Measurements from ENCODE around the gene CACNB2.

CACNB2 gene

DNA sequence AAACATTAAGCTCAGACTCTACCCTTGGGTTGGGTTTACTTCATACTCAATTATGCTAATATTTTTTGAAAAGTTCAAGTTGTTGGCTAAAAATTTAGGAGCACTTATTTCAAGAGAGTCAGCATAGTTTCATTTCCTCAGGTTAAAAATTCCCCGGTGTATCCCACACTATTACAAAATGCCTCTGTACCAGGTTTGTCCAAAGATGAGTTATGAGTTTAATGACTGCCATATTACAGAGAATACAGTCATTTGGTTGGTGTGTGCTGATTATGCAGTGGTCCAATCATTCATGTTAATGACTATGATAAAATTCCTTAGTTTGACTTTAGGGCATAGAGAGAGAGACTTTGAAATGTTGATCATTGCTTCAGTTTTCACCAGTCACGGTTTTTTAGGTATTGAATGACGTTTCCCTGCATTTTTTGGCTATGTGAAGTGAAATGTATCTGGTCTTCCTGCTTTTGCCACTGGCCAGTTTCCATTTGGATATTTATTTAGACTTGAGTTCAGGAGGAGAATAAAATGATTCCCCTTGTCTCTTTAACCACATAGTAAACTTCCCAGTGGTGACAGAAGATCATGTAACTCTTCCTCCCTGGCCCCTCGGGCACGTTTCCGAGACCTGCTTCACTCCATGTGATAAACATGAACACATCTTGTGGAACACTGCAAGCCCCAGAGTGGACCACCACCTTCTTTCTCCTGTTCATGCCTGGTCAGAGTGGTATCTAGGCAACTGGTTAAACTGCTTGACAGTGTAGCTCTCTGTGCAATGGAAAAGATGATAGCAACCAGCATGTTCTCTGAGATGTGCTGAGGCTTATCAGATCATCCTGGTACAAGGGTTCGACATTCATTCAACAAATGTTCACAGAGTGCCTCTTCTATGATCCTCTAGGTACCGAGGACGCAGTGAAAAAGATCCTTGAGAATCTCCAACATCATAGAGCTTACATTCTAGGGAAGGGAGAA lies 153.6 kb downstream of the CACNB2 start:
- H3K27ac ChIP-seq (ENCODE audit: low read depth, low read length): no peak overlapping the region
- H3K4me3 ChIP-seq (ENCODE audit: low read depth, low read length): no peak overlapping the region
- no peaks in the 10 kb centered on the region for H3K27me3 ChIP-seq (ENCODE audit: control insufficient read depth, insufficient read depth, low read length)
- no peak overlapping the region for H3K9ac ChIP-seq (ENCODE audit: low read depth, low read length)
- H3K36me3 ChIP-seq (ENCODE audit: control insufficient read depth, insufficient read depth, low read length): no peaks in the 10 kb centered on the region
- 0 out of 2 replicates have a peak, but pooled peaks cover 6% of the 10 kb centered on the region for H3K4me1 ChIP-seq (ENCODE audit: control insufficient read depth, insufficient read depth, low read length)
- no peaks in the 10 kb centered on the region for H3K9me3 ChIP-seq (ENCODE audit: control insufficient read depth, insufficient read depth, low read length)

DNA sequence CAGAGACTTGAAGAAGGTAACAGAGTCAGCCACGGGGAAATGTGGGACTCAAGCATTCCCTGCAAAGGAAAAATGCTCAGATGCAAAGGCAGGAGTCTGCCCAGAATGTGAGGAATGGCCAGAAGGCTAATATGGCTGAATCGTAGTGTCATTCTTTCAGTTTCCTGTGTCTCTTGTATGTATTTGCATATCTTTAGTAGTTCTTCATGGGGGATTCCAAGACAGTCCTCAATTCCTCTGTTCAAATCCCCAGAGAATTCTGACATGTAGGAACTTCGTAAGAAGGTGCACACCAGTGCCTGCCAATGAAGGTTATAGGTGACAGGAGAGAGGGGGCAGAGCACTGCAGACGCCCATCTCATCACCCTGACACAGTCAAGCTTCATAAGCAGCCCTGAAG lies 154.4 kb downstream of the CACNB2 start:
- Histone ChIP-seq H3K9me3 (ENCODE audit: control insufficient read depth, insufficient read depth, low read length) (no peaks in the 10 kb centered on the region), H3K36me3 (ENCODE audit: control insufficient read depth, insufficient read depth, low read length) (no peaks in the 10 kb centered on the region), H3K27ac (ENCODE audit: low read depth, low read length) (no peak overlapping the region), H3K4me3 (ENCODE audit: low read depth, low read length) (no peak overlapping the region), H3K4me1 (ENCODE audit: control insufficient read depth, insufficient read depth, low read length) (0 out of 2 replicates have a peak, but pooled peaks cover 6% of the 10 kb centered on the region), H3K9ac (ENCODE audit: low read depth, low read length) (no peak overlapping the region), H3K27me3 (ENCODE audit: control insufficient read depth, insufficient read depth, low read length) (no peaks in the 10 kb centered on the region)

DNA sequence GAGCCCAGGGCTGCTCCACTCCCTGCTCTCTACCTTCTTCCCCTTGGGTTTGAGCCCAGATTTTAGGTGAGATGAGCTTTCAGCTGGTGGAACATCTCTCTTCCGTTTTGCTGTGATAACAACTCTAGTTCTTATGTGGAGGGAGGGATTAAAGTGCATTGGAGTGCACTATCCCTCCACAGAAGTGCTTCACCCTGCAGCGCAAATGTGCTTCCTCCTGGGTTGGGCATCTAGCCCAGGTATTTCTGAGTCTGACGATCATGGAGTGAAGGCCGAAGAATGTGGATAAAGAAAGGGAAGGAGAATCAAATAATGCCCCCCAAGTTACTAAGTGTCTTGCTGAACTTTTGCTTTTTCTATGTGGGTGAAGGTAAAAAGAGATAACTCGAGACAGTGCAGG lies 157.4 kb downstream of the CACNB2 start:
- 0 out of 2 replicates have a peak, but pooled peaks cover 6% of the 10 kb centered on the region for H3K4me1 ChIP-seq (ENCODE audit: control insufficient read depth, insufficient read depth, low read length)
- no peak overlapping the region for H3K9ac ChIP-seq (ENCODE audit: low read depth, low read length)
- no peaks in the 10 kb centered on the region for H3K27me3 ChIP-seq (ENCODE audit: control insufficient read depth, insufficient read depth, low read length)
- H3K4me3 ChIP-seq (ENCODE audit: low read depth, low read length): no peak overlapping the region
- no peak overlapping the region for H3K27ac ChIP-seq (ENCODE audit: low read depth, low read length)
- no peaks in the 10 kb centered on the region for H3K9me3 ChIP-seq (ENCODE audit: control insufficient read depth, insufficient read depth, low read length)
- no peaks in the 10 kb centered on the region for H3K36me3 ChIP-seq (ENCODE audit: control insufficient read depth, insufficient read depth, low read length)

DNA sequence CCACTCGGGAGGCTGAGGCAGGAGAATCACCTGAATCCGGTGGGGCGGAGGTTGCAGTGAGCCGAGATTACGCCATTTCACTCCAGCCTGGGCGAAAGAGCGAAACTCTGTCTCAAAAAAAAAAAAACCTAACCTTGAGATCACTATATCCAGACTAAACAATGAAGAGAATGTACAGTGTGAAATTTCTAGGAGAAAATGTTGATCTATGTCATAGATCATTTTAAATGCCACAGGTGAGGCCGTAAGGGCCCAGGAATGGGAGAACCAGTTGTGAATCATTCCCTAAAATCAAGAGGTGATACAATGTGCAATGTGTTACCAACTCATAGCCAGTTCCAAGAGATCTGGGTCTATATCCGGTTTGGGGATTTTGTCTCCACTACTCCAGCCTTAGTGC lies 158.0 kb downstream of the CACNB2 start:
- 0 out of 2 replicates have a peak, but pooled peaks cover 6% of the 10 kb centered on the region for H3K4me1 ChIP-seq (ENCODE audit: control insufficient read depth, insufficient read depth, low read length)
- H3K4me3 ChIP-seq (ENCODE audit: low read depth, low read length): no peak overlapping the region
- H3K9me3 ChIP-seq (ENCODE audit: control insufficient read depth, insufficient read depth, low read length): no peaks in the 10 kb centered on the region
- no peak overlapping the region for H3K9ac ChIP-seq (ENCODE audit: low read depth, low read length)
- no peaks in the 10 kb centered on the region for H3K27me3 ChIP-seq (ENCODE audit: control insufficient read depth, insufficient read depth, low read length)
- no peak overlapping the region for H3K27ac ChIP-seq (ENCODE audit: low read depth, low read length)
- no peaks in the 10 kb centered on the region for H3K36me3 ChIP-seq (ENCODE audit: control insufficient read depth, insufficient read depth, low read length)

DNA sequence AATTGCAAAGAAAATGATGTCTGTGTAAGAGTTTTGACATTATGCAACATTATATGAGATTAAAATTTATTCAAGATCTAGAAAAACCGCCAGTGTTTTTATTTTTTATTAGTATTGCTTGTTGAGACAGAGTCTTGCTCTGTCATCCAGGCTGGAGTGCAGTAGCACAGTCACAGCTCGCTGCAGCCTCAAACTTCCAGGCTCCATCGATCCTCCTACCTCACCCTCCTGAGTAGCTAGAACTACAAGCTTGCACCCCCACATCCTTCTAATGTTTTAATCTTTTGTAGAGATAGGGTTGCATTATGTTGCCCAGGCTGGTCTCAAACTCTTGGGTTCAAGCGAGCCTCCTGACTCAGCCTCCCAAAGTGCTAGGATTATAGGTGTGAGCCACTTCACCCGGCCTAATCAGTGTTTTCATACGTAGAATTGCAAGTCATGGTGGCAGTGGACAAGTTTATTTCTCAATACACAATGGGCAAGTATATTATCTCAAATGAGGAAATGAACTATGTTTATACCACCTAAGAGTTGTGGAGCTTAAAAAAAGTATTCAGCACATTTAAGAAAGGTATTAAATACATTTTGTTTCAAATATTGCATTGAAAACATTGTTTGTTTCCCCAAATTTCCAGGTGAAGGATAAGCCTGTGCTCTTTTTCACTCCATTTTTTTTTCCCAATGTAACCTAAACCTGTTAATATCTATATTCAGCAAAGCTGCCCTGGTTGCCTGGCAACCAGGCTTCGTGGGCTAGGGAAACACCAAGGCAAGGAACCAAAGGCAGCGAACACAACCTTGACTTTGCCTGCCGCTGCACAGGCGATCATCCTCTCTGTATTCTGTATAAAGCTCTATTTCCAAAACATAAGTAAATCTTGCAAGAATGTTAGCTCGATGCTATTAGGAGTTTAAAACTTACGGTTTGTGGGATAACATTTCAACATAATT lies 163.9 kb downstream of the CACNB2 start:
- H3K27me3 ChIP-seq (ENCODE audit: control insufficient read depth, insufficient read depth, low read length): no peaks in the 10 kb centered on the region
- no peak overlapping the region for H3K27ac ChIP-seq (ENCODE audit: low read depth, low read length)
- no peaks in the 10 kb centered on the region for H3K4me1 ChIP-seq (ENCODE audit: control insufficient read depth, insufficient read depth, low read length)
- no peak overlapping the region for H3K9ac ChIP-seq (ENCODE audit: low read depth, low read length)
- H3K36me3 ChIP-seq (ENCODE audit: control insufficient read depth, insufficient read depth, low read length): no peaks in the 10 kb centered on the region
- H3K9me3 ChIP-seq (ENCODE audit: control insufficient read depth, insufficient read depth, low read length): no peaks in the 10 kb centered on the region
- no peak overlapping the region for H3K4me3 ChIP-seq (ENCODE audit: low read depth, low read length)

DNA sequence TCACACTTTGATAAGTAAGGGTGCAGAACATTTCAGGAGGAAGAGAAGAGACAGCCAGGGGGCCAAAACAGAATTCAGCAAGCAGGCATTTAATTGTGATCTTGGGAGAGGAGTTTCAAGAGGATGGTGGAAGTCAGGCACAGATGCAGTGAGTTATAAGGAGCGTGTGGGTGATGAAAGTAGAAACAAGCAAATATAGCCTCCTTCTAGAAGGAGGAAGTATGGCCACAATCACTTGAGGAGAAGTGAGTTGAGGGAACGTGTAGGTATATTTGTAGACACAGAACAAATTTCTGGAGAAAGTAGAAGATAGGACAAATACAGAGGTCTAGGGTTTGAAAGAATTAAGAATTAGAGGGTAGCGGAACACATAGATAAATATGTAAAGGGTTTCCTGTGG lies 165.8 kb downstream of the CACNB2 start:
- no peak overlapping the region for H3K27ac ChIP-seq (ENCODE audit: low read depth, low read length)
- H3K36me3 ChIP-seq (ENCODE audit: control insufficient read depth, insufficient read depth, low read length): no peaks in the 10 kb centered on the region
- H3K9ac ChIP-seq (ENCODE audit: low read depth, low read length): no peak overlapping the region
- H3K4me3 ChIP-seq (ENCODE audit: low read depth, low read length): no peak overlapping the region
- H3K4me1 ChIP-seq (ENCODE audit: control insufficient read depth, insufficient read depth, low read length): no peaks in the 10 kb centered on the region
- H3K27me3 ChIP-seq (ENCODE audit: control insufficient read depth, insufficient read depth, low read length): no peaks in the 10 kb centered on the region
- no peaks in the 10 kb centered on the region for H3K9me3 ChIP-seq (ENCODE audit: control insufficient read depth, insufficient read depth, low read length)

DNA sequence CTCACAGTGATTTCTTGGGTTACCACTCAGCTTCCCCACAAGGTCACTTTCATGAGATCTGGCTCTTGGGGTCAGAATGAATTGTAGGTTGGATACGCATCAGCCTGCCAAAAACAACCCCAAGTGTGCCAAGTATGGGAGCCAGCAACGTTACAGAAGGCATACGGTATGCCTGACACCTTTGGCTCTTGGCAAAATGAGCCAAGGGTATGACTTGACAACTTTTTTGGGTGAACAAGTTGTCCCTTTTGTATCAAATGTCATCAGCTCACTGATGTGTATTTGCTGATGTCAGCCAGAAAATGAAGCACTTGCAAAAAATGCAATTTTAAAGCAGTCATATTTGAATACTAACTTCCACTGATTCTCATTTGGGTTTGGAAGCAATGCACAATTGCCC lies 168.4 kb downstream of the CACNB2 start:
- no peak overlapping the region for H3K4me3 ChIP-seq (ENCODE audit: low read depth, low read length)
- no peak overlapping the region for H3K9ac ChIP-seq (ENCODE audit: low read depth, low read length)
- no peaks in the 10 kb centered on the region for H3K36me3 ChIP-seq (ENCODE audit: control insufficient read depth, insufficient read depth, low read length)
- no peaks in the 10 kb centered on the region for H3K27me3 ChIP-seq (ENCODE audit: control insufficient read depth, insufficient read depth, low read length)
- H3K9me3 ChIP-seq (ENCODE audit: control insufficient read depth, insufficient read depth, low read length): no peaks in the 10 kb centered on the region
- H3K27ac ChIP-seq (ENCODE audit: low read depth, low read length): no peak overlapping the region
- H3K4me1 ChIP-seq (ENCODE audit: control insufficient read depth, insufficient read depth, low read length): no peaks in the 10 kb centered on the region

DNA sequence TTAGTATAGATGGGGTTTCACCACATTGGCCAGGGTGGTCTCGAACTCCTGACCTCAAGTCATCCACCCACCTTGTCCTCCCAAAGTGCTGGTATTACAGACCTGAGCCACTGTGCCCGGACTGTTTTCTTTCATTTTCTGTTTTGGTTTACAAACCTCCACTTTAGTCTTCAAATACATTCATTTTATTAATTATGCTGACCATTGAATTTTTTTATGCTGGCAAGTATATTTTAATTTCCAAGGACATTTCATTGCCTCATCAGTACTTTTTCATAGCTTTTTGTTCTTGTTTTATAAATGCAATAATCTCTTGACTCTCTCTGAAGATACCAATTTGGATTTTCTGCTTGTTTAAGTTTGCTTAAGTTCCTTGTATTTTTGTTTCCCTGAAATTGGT lies 170.5 kb downstream of the CACNB2 start:
- Histone ChIP-seq H3K36me3 (ENCODE audit: control insufficient read depth, insufficient read depth, low read length) (no peaks in the 10 kb centered on the region), H3K4me1 (ENCODE audit: control insufficient read depth, insufficient read depth, low read length) (no peaks in the 10 kb centered on the region), H3K9me3 (ENCODE audit: control insufficient read depth, insufficient read depth, low read length) (no peaks in the 10 kb centered on the region), H3K27ac (ENCODE audit: low read depth, low read length) (no peak overlapping the region), H3K27me3 (ENCODE audit: control insufficient read depth, insufficient read depth, low read length) (no peaks in the 10 kb centered on the region), H3K4me3 (ENCODE audit: low read depth, low read length) (no peak overlapping the region), H3K9ac (ENCODE audit: low read depth, low read length) (no peak overlapping the region)

DNA sequence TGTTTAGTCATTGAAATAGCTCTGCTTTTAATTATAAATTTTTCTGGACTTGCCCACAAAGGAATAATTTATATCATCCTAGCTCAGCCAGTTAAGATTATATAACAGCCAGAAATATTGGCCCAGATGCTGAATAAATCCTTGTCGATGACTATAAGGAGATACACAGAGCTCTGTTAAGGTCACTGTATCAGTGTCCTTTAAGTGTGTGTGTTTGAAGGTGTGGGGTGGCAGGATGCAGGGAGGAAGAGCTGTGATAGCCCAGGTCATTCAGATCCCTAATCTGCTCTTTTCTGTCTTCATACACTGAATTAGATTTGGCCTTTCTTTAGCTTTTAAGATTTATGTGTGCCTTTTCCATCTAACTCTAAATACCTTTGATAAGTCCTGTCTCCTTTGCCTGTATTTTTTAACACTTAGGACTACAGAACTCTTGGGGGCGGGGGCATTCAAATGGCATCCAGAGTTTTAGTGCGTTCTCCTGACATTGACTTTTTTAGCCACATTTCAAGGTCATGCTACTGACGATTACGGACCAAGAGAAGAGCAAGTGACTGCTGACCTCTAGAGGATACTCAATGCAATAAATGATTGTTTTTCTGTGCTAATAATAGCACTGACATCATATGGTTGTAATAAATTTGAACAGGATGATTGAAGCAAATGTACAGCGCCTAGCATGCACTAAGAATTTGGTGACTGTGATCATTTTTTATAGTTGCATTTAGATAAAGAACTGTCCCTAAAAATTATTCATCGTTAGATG lies 172.3 kb downstream of the CACNB2 start:
- Histone ChIP-seq H3K4me1 (ENCODE audit: control insufficient read depth, insufficient read depth, low read length) (no peaks in the 10 kb centered on the region), H3K27me3 (ENCODE audit: control insufficient read depth, insufficient read depth, low read length) (no peaks in the 10 kb centered on the region), H3K9ac (ENCODE audit: low read depth, low read length) (no peak overlapping the region), H3K9me3 (ENCODE audit: control insufficient read depth, insufficient read depth, low read length) (no peaks in the 10 kb centered on the region), H3K4me3 (ENCODE audit: low read depth, low read length) (no peak overlapping the region), H3K36me3 (ENCODE audit: control insufficient read depth, insufficient read depth, low read length) (no peaks in the 10 kb centered on the region), H3K27ac (ENCODE audit: low read depth, low read length) (no peak overlapping the region)

DNA sequence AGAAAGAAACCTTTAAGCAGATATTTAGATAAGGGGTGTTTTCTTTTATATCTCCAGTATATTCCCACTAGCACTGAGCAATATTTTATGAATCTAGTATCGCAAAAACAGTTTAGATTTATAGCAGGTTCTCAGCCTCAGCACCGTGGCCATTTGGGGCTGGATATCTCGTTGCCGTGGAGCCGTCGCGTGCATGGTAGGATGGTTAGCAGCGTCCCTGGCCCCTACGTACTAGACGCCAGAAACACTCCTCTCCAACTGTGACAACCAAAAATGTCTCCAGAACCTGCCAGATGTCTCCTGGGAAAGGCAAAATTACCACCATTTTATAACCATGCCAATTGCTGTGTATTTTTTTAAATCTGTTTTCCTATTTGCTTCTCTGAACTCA lies 172.9 kb downstream of the CACNB2 start:
- Histone ChIP-seq H3K9ac (ENCODE audit: low read depth, low read length) (no peak overlapping the region), H3K36me3 (ENCODE audit: control insufficient read depth, insufficient read depth, low read length) (no peaks in the 10 kb centered on the region), H3K27me3 (ENCODE audit: control insufficient read depth, insufficient read depth, low read length) (no peaks in the 10 kb centered on the region), H3K4me3 (ENCODE audit: low read depth, low read length) (no peak overlapping the region), H3K4me1 (ENCODE audit: control insufficient read depth, insufficient read depth, low read length) (no peaks in the 10 kb centered on the region), H3K27ac (ENCODE audit: low read depth, low read length) (no peak overlapping the region), H3K9me3 (ENCODE audit: control insufficient read depth, insufficient read depth, low read length) (no peaks in the 10 kb centered on the region)
